GM12874 (cell line): ENCODE measurements around the gene ZMYND8.

Experiments
- CTCF ChIP-seq: IDR thresholded peaks from 2 replicates; pipeline ENCODE4 v1.5.1; 2011; ENCODE audit warnings: low read depth, mild to moderate bottlenecking, control low read depth, low read length, moderate library complexity; ENCODE audit not compliant: insufficient read depth

ZMYND8 gene

GRCh38 chr20:47310729-47311128 lies 45.8 kb downstream of the ZMYND8 start:
- TF ChIP-seq CTCF, result no peak

- no peak for TF ChIP-seq CTCF
These were observed 46.6 kb downstream of the ZMYND8 start for GRCh38 chr20:47309806-47310426.

DNA sequence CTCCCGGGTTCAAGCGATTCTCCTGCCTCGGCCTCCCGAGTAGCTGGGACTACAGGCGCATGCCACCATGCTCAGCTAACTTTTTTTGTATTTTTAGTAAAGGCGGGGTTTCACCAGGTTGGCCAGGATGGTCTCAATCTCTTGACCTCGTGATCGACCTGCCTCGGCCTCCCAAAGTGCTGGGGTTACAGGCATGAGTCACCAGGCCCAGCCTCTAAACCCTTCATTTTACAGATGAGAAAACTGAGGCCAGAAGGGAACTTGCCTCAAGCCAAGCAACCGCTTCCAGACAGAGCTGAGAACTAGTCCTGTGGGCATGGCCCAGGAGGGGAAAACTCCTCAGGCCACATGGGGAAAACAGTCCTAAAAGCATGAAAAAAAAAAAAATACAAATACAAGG lies 47.1 kb downstream of the ZMYND8 start:
- no peak for TF ChIP-seq CTCF

- no peak for TF ChIP-seq CTCF
These were observed 49.6 kb downstream of the ZMYND8 start for GRCh38 chr20:47306755-47307370.

- no peak for TF ChIP-seq CTCF
These were observed 50.4 kb downstream of the ZMYND8 start for GRCh38 chr20:47306095-47306494.

- no peak for TF ChIP-seq CTCF
These were observed 50.8 kb downstream of the ZMYND8 start for GRCh38 chr20:47305667-47306066.

DNA sequence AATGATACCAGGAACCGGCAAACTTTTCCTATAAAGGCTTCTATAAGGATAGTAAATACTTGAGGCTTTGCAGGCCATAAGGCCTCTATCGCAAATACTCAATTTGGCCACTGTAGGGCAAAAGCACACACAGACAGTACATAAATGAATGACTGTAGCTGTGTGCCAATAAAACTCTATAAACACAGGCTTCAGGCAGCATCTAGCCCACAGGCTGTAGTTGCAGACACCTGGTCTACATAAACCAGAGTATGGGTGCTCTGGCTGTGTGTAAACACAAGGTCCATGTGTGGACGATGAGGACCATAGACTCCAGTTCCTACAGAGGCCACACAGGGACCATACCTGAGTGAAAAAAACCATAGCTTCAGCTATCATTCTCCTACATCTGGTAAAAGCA lies 52.2 kb downstream of the ZMYND8 start:
- TF ChIP-seq CTCF, result no peak
